H1 (cell line): Measurements from ENCODE around the gene NXN. TPM values are rescaled to one million over a fixed set of nuclear protein-coding genes. Genes with fewer than 3 reads are reported as not detected.
"Not testable (repeated sequence)": the region's sequence is repeated elsewhere in the genome, so short reads cannot be mapped to it uniquely, and the experiment has no call there.

Source experiments
- CTCF ChIA-PET: fragments of 300-600 bp; sonication (Branson Sonifier 250); formaldehyde crosslinking; loops from one replicate; lab custom pipeline; 2021; ENCODE audit not compliant: partially characterized antibody; lab: Charles Lee
- POLR2A ChIA-PET: fragments of 300-600 bp; sonication (Branson Sonifier 250); formaldehyde crosslinking; loops from one replicate; lab custom pipeline; 2021; ENCODE audit warnings: inconsistent platforms; ENCODE audit not compliant: partially characterized antibody; lab: Charles Lee
- DNase-seq, 2 experiments: peaks; one replicate each; pipeline versions ENCODE4 v3.0.0 to v3.0.0-alpha.2; 2010 to 2022; ENCODE audit warnings: low spot score in 2 of 2, low read depth in 1 of 2, mixed read lengths in 1 of 2
- FAIRE-seq: peaks from 2 replicates; lab custom pipeline; 2011; peaks lifted over from hg19 to GRCh38; lab: Jason Lieb, UNC
- H2AFZ ChIP-seq: 2 replicates; pipeline ENCODE4 v1.8.1; 2012; ENCODE audit warnings: low read length, inconsistent platforms
- H2AK5ac ChIP-seq: 2 replicates; pipeline ENCODE4 v1.6.1; 2013; ENCODE audit warnings: low read depth, low read length
- H2BK120ac ChIP-seq: replicated peaks from 2 replicates; pipeline ENCODE3; 2013; ENCODE audit warnings: low read depth, low read length, inconsistent platforms
- H2BK12ac ChIP-seq: 2 replicates; pipeline ENCODE4 v1.6.1; 2013; ENCODE audit warnings: low read depth, low read length
- H2BK15ac ChIP-seq: 2 replicates; pipeline ENCODE4 v1.6.1; 2013; ENCODE audit warnings: low read length
- H2BK20ac ChIP-seq: 2 replicates; pipeline ENCODE4 v1.6.1; 2013; ENCODE audit warnings: low read length
- H2BK5ac ChIP-seq: 2 replicates; pipeline ENCODE4 v1.6.1; 2013; ENCODE audit warnings: low read depth, low read length
- H3K14ac ChIP-seq: 2 replicates; pipeline ENCODE4 v1.6.1; 2013; ENCODE audit warnings: inconsistent platforms; ENCODE audit not compliant: insufficient read length
- H3K18ac ChIP-seq: 2 replicates; pipeline ENCODE4 v1.6.1; 2013; ENCODE audit warnings: low read length; ENCODE audit errors: extremely low read depth
- H3K23ac ChIP-seq: 2 replicates; pipeline ENCODE4 v1.6.1; 2013; ENCODE audit warnings: inconsistent platforms; ENCODE audit not compliant: insufficient read length
- H3K23me2 ChIP-seq: 2 replicates; pipeline ENCODE4 v1.6.1; 2013; ENCODE audit warnings: low read depth, low read length
- H3K27ac ChIP-seq: 2 replicates; pipeline ENCODE4 v1.6.1; 2011; ENCODE audit warnings: low read depth, low read length, inconsistent platforms
- H3K27me3 ChIP-seq, 4 experiments: replicated peaks in 1 of 4; 1 replicate in 1 of 4; 2 replicates in 3 of 4; pipeline versions ENCODE4 v1.6.1 to v1.8.1; 2011 to 2013; ENCODE audit warnings: low read length in 3 of 4, mild to moderate bottlenecking in 3 of 4, inconsistent platforms in 2 of 4, mixed read lengths in 2 of 4, moderate library complexity in 1 of 4; ENCODE audit not compliant: control insufficient read depth in 3 of 4, insufficient read depth in 3 of 4; ENCODE audit errors: extremely low read depth in 1 of 4
- H3K36me3 ChIP-seq, 4 experiments: 2 replicates each; pipeline versions ENCODE4 v1.6.1 to v1.8.1; 2011 to 2013; ENCODE audit warnings: mild to moderate bottlenecking in 4 of 4, low read length in 3 of 4, moderate library complexity in 2 of 4, control low read depth in 1 of 4, inconsistent platforms in 1 of 4; ENCODE audit not compliant: insufficient read depth in 4 of 4, control insufficient read depth in 2 of 4
- H3K4ac ChIP-seq: replicated peaks from 2 replicates; pipeline ENCODE3; 2013; ENCODE audit warnings: low read length, low read depth, mixed read lengths, inconsistent platforms; ENCODE audit not compliant: insufficient read length
- H3K4me1 ChIP-seq, 4 experiments: replicated peaks in 1 of 4; 1 replicate in 1 of 4; 2 replicates in 3 of 4; pipeline versions ENCODE4 v1.6.1 to v1.8.1; 2011 to 2013; ENCODE audit warnings: low read length in 3 of 4, inconsistent platforms in 2 of 4, mixed read lengths in 1 of 4; ENCODE audit not compliant: insufficient read depth in 4 of 4, control insufficient read depth in 3 of 4
- H3K4me2 ChIP-seq, 2 experiments: 2 replicates each; pipeline versions ENCODE4 v1.6.1 to v1.8.1; 2011 to 2013; ENCODE audit warnings: low read depth in 2 of 2, low read length in 2 of 2, control low read depth in 1 of 2, inconsistent platforms in 1 of 2, mild to moderate bottlenecking in 1 of 2; ENCODE audit not compliant: insufficient read depth in 1 of 2
- H3K4me3 ChIP-seq, 4 experiments: fragments of 200-600, 300-600 bp in 1 of 4; sonication (generic), shearing (Covaris generic), sonication (Bioruptor Twin) in 1 of 4; 2 replicates each; pipeline versions ENCODE4 v1.5.1 to v1.8.1; 2011 to 2016; ENCODE audit warnings: low read length in 4 of 4, low read depth in 3 of 4, control low read depth in 2 of 4, inconsistent platforms in 2 of 4, mild to moderate bottlenecking in 2 of 4, mixed read lengths in 1 of 4, moderate library complexity in 1 of 4; ENCODE audit not compliant: insufficient read depth in 2 of 4; ENCODE audit errors: extremely low read depth in 1 of 4
- H3K56ac ChIP-seq: replicated peaks from 2 replicates; pipeline ENCODE3; 2013; ENCODE audit warnings: low read depth, mild to moderate bottlenecking, mixed read lengths, low read length, inconsistent platforms; ENCODE audit not compliant: insufficient read length
- H3K79me1 ChIP-seq: 2 replicates; pipeline ENCODE4 v1.6.1; 2013; ENCODE audit warnings: low read depth, low read length, control low read depth
- H3K79me2 ChIP-seq, 2 experiments: 2 replicates each; pipeline versions ENCODE4 v1.6.1 to v1.8.1; 2012 to 2013; ENCODE audit warnings: low read length in 2 of 2, mild to moderate bottlenecking in 2 of 2, inconsistent platforms in 1 of 2; ENCODE audit not compliant: insufficient read depth in 2 of 2, control insufficient read depth in 1 of 2
- H3K9ac ChIP-seq, 4 experiments: replicated peaks in 1 of 4; 1 replicate in 1 of 4; 2 replicates in 3 of 4; pipeline versions ENCODE4 v1.6.1 to v1.8.1; 2011 to 2013; ENCODE audit warnings: low read depth in 3 of 4, low read length in 3 of 4, control low read depth in 2 of 4, mild to moderate bottlenecking in 2 of 4, moderate library complexity in 2 of 4, inconsistent platforms in 1 of 4; ENCODE audit errors: extremely low read depth in 1 of 4
- H3K9me3 ChIP-seq, 2 experiments: 2 replicates each; pipeline versions ENCODE4 v1.6.1 to v1.8.1; 2012 to 2013; ENCODE audit warnings: mild to moderate bottlenecking in 2 of 2, moderate library complexity in 2 of 2, control low read depth in 1 of 2, inconsistent platforms in 1 of 2, low read depth in 1 of 2, low read length in 1 of 2, mixed read lengths in 1 of 2; ENCODE audit not compliant: insufficient read depth in 2 of 2
- H4K20me1 ChIP-seq, 2 experiments: replicated peaks in 1 of 2; 2 replicates each; pipeline versions ENCODE3 to v1.8.1; 2011 to 2013; ENCODE audit warnings: inconsistent platforms in 2 of 2, low read length in 2 of 2, mild to moderate bottlenecking in 1 of 2; ENCODE audit not compliant: insufficient read depth in 2 of 2, control insufficient read depth in 1 of 2
- H4K5ac ChIP-seq: 2 replicates; pipeline ENCODE4 v1.6.1; 2013; ENCODE audit warnings: low read length, low read depth, mixed read lengths, inconsistent platforms; ENCODE audit not compliant: insufficient read length
- H4K8ac ChIP-seq: 2 replicates; pipeline ENCODE4 v1.8.0; 2013; ENCODE audit warnings: mild to moderate bottlenecking, moderate library complexity, low read length, inconsistent platforms; ENCODE audit not compliant: insufficient read depth; ENCODE audit errors: extremely low read depth
- H4K91ac ChIP-seq: replicated peaks from 2 replicates; pipeline ENCODE3; 2013; ENCODE audit warnings: low read length, mixed read lengths, inconsistent platforms; ENCODE audit not compliant: insufficient read length
- WGBS, 2 experiments: shearing (Covaris generic) in 1 of 2; methylation state at CpG; one replicate each; pipeline versions ENCODE4 v1.1.6 to v1.1.7; 2013 to 2015; ENCODE audit warnings: low lambda C conversion rate in 2 of 2, mixed read lengths in 2 of 2, inconsistent platforms in 1 of 2, low coverage in 1 of 2, missing lambda C conversion rate in 1 of 2; ENCODE audit not compliant: insufficient replicate concordance in 2 of 2, insufficient coverage in 1 of 2, insufficient read length in 1 of 2; ENCODE audit errors: extremely low coverage in 1 of 2, missing lambda C conversion rate in 1 of 2; 5-methylcytosine and 5-hydroxymethylcytosine counted together
- polyA plus RNA-seq, 7 experiments: library from polyadenylated mRNA; depleted of rRNA in 3 of 7; stranded (reverse) in 5 of 7; unstranded in 2 of 7; fragments of >200 nt in 5 of 7; fragments of 200-250 nt in 2 of 7; gene quantifications; 1 replicate in 5 of 7; 2 replicates in 1 of 7; 4 replicates in 1 of 7; pipeline versions ENCODE4 v1.2.1 to v1.2.3, GENCODE V29; 2011 to 2013; ENCODE audit warnings: missing spikeins in 2 of 7, mixed read lengths in 2 of 7
- total RNA-seq: library from RNA; stranded (reverse); fragmentation: NEBNext Ultra II Directional; extraction: Animal tissue kit (Norgen Biotek cat#: 25700); gene quantifications from 2 replicates; pipeline ENCODE4 v1.2.1, GENCODE V29; 2021

Gene NXN
- total and polyA plus RNA-seq, 2 of the 8 experiments (the other 6 are each of a cell fraction or from before 2014, with no cell fraction given) = 94.1 to 107 TPM

GRCh38 chr17:995324-995723 lies 15.7 kb upstream of the NXN start:
- H3K9me3 ChIP-seq, H3K79me1 ChIP-seq, H2BK120ac ChIP-seq, H3K14ac ChIP-seq, FAIRE-seq, H2BK5ac ChIP-seq, H3K23ac ChIP-seq, H4K8ac ChIP-seq, H3K56ac ChIP-seq, H2BK12ac ChIP-seq, H2AK5ac ChIP-seq, H2BK20ac ChIP-seq, H3K18ac ChIP-seq, H3K4ac ChIP-seq, H3K4me2 ChIP-seq, H3K4me3 ChIP-seq, H4K91ac ChIP-seq, H2BK15ac ChIP-seq, H3K4me1 ChIP-seq, H3K36me3 ChIP-seq, POLR2A ChIA-PET, DNase-seq, H2AFZ ChIP-seq, H3K27ac ChIP-seq, H4K5ac ChIP-seq, H3K23me2 ChIP-seq, H3K9ac ChIP-seq, H4K20me1 ChIP-seq, H3K27me3 ChIP-seq: not testable (repeated sequence)
- CTCF ChIA-PET = interaction anchor here (0.9 to 12.7 kb wide), 10 partner anchors 11 to 234 kb away, joined by 3 to 144 read pairs (median 9); no protein-coding TSS in a partner anchor
- peaks cover 0 to 13% of the 10 kb centered on the region in 2 experiments; a peak in 2 of 4 replicates for H3K79me2 ChIP-seq
- 92% methylated on average over 8 of the region's 8 CpGs; no CpG with 5 or more reads in 1 of the 2 experiments for WGBS, 2 experiments
